Stimulated activated naive CD8-positive, alpha-beta T cell treated with anti-CD3 and anti-CD28 coated beads, Interleukin-15, Interleukin-2, amounts not matched to agents 100 ng/mL and 50 ng/mL, for 24 hours (primary cell): Measurements from ENCODE around the gene PNLIPRP3.

ENCODE experiments used
- H3K27ac Mint-ChIP-seq: one replicate; pipeline ENCODE4 v1.8.0; 2021; ENCODE audit warnings: mild to moderate bottlenecking, mixed read lengths
- H3K27me3 Mint-ChIP-seq: one replicate; pipeline ENCODE4 v1.8.0; 2021; ENCODE audit warnings: mixed read lengths
- H3K36me3 Mint-ChIP-seq: one replicate; pipeline ENCODE4 v1.8.0; 2021; ENCODE audit warnings: low read depth, mixed read lengths
- H3K4me1 Mint-ChIP-seq: one replicate; pipeline ENCODE4 v1.8.0; 2021; ENCODE audit warnings: low read depth, mixed read lengths
- H3K4me3 Mint-ChIP-seq: one replicate; pipeline ENCODE4 v1.8.0; 2021; ENCODE audit warnings: mild to moderate bottlenecking, mixed read lengths
- H3K9me3 Mint-ChIP-seq: one replicate; pipeline ENCODE4 v1.8.0; 2021; ENCODE audit warnings: mixed read lengths

Gene PNLIPRP3

GRCh38 chr10:116430288-116430687, 2.6 kb downstream of the PNLIPRP3 start:
- H3K4me1 Mint-ChIP-seq, result no peaks in the 10 kb centered on the region
- no peaks in the 10 kb centered on the region for H3K36me3 Mint-ChIP-seq
- peaks cover 4% of the 10 kb centered on the region for H3K27me3 Mint-ChIP-seq
- H3K4me3 Mint-ChIP-seq, result no peak overlapping the region
- H3K9me3 Mint-ChIP-seq, result no peaks in the 10 kb centered on the region
- H3K27ac Mint-ChIP-seq, result no peak overlapping the region

DNA sequence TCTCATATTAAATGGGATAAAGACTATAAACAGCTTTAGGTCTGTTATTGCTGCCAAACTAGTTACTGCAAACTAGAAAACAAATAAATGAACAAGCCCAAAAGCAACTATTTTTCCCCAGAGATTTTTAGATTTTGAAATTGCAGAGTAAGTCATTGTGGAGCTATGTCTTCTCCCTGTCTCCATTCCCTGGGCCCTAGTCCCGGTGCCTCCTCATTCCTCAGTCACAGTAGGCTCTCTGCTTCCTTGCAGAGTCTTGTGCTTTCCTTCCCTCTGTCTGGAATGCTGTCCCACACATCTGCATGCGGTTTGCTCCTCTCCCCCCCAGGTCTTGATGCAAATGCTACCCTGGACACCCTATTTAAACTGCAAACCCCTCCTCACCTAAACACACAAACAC, 4.0 kb downstream of the PNLIPRP3 start:
- no peaks in the 10 kb centered on the region for H3K36me3 Mint-ChIP-seq
- no peaks in the 10 kb centered on the region for H3K27me3 Mint-ChIP-seq
- no peaks in the 10 kb centered on the region for H3K9me3 Mint-ChIP-seq
- no peaks in the 10 kb centered on the region for H3K4me1 Mint-ChIP-seq
- H3K27ac Mint-ChIP-seq, result no peak overlapping the region
- H3K4me3 Mint-ChIP-seq, result no peak overlapping the region

DNA sequence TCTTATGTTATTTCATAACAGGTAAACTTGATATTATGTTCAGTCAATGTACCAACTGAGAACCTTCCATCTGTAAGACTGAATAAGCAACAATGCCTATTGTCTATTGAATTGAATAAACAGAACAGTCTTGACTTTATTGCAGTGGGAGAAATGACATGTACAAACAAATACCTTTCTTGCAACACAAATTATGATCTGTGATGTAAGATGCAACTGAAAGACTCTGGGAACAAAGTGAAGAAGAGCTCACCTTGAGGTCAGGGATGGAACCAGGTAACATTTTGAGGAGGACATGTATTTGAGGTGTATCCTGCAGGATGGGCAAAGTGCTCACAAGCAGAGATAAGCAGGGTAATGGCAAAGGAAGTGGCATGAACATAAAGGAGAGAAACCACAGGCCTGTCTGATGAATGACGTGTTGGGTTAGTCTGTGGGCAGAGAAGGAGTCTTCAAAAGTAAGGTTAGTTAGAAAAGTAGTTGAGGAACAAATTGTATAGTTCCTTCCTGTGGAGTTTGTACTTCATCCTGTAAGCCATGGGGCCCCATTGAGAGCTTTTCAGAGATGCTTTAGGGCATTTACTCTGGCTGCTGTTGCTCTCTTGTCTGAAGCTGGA, 9.5 kb downstream of the PNLIPRP3 start:
- no peaks in the 10 kb centered on the region for H3K9me3 Mint-ChIP-seq
- no peaks in the 10 kb centered on the region for H3K36me3 Mint-ChIP-seq
- H3K4me1 Mint-ChIP-seq, result peaks cover 6% of the 10 kb centered on the region
- H3K4me3 Mint-ChIP-seq, result no peak overlapping the region
- no peaks in the 10 kb centered on the region for H3K27me3 Mint-ChIP-seq
- no peak overlapping the region for H3K27ac Mint-ChIP-seq

- Mint-ChIP-seq H3K4me3 (no peak overlapping the region), H3K27ac (no peak overlapping the region), H3K36me3 (no peaks in the 10 kb centered on the region), H3K27me3 (no peaks in the 10 kb centered on the region), H3K9me3 (no peaks in the 10 kb centered on the region), H3K4me1 (peaks cover 6% of the 10 kb centered on the region)
Measured at GRCh38 chr10:116440330-116441030, 12.8 kb downstream of the PNLIPRP3 start.

DNA sequence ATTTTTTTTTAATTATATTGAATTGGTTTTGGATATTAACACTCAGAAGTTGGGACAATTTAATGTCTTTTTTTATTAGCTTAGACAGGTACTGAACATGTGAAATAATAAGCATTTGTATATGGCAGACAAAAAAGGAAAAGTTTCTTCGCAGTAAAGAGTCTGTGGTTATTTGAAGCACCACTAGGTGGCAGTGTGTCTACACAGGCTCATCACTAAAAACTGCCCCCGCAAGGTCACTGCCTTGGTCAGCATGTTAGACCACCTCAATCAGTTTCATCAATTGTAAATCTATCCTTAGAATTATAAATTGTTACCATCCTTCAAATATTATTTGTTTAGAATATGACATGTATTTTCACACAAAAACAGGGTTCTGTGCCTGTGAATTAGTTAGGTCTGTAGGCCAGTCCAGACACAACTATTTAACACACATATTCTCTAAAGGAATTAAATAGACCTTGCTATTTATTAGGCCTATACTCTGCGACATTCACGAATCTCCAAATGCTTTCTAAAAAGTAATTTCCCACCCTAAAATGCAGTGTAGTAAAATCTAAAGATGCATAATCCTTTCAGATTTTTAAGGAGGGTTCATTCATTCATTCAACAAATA, 17.0 kb downstream of the PNLIPRP3 start:
- Mint-ChIP-seq H3K27ac (no peak overlapping the region), H3K4me3 (no peak overlapping the region), H3K4me1 (no peaks in the 10 kb centered on the region), H3K27me3 (no peaks in the 10 kb centered on the region), H3K36me3 (no peaks in the 10 kb centered on the region), H3K9me3 (no peaks in the 10 kb centered on the region)

- H3K36me3 Mint-ChIP-seq, result no peaks in the 10 kb centered on the region
- no peak overlapping the region for H3K27ac Mint-ChIP-seq
- no peaks in the 10 kb centered on the region for H3K4me1 Mint-ChIP-seq
- H3K4me3 Mint-ChIP-seq, result no peak overlapping the region
- H3K27me3 Mint-ChIP-seq, result no peaks in the 10 kb centered on the region
- H3K9me3 Mint-ChIP-seq, result peaks cover 5% of the 10 kb centered on the region
Measured at GRCh38 chr10:116450861-116451260, 23.2 kb downstream of the PNLIPRP3 start.

GRCh38 chr10:116451711-116452337, 24.2 kb downstream of the PNLIPRP3 start:
- H3K27me3 Mint-ChIP-seq, result no peaks in the 10 kb centered on the region
- no peaks in the 10 kb centered on the region for H3K36me3 Mint-ChIP-seq
- H3K27ac Mint-ChIP-seq, result no peak overlapping the region
- H3K4me1 Mint-ChIP-seq, result no peaks in the 10 kb centered on the region
- H3K9me3 Mint-ChIP-seq, result peaks cover 5% of the 10 kb centered on the region
- H3K4me3 Mint-ChIP-seq, result no peak overlapping the region

DNA sequence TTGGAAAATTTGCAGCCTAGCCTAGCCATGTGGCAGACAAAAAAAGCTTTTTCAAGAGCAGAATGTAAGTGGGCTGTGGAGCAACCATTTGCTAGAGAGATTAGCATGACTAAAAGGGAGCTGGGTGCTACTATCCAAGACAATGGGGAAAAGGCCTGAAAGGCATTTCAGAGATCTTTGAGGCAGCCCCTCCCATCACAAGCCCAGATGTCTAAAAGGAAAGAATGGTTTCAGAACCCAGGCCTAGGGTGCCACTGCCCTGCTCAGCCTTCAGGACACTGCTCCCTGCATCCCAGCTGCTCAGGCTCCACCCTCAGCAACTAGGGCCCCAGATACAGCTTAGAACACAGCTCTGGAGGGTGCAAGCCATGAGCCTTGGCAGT, 24.7 kb downstream of the PNLIPRP3 start:
- Mint-ChIP-seq H3K9me3 (peaks cover 5% of the 10 kb centered on the region), H3K36me3 (no peaks in the 10 kb centered on the region)

GRCh38 chr10:116457488-116457887, 29.8 kb downstream of the PNLIPRP3 start:
- Mint-ChIP-seq H3K36me3 (no peaks in the 10 kb centered on the region), H3K4me1 (no peaks in the 10 kb centered on the region), H3K27ac (no peak overlapping the region), H3K4me3 (no peak overlapping the region), H3K9me3 (no peaks in the 10 kb centered on the region), H3K27me3 (peaks cover 8% of the 10 kb centered on the region)

More for the DNA sequence above, 24.7 kb downstream of the PNLIPRP3 start:
- H3K27ac Mint-ChIP-seq, result no peak overlapping the region
- H3K4me1 Mint-ChIP-seq, result no peaks in the 10 kb centered on the region
- no peak overlapping the region for H3K4me3 Mint-ChIP-seq
- H3K27me3 Mint-ChIP-seq, result no peaks in the 10 kb centered on the region

- H3K27ac Mint-ChIP-seq, result no peak overlapping the region
- no peak overlapping the region for H3K4me3 Mint-ChIP-seq
- H3K4me1 Mint-ChIP-seq, result no peaks in the 10 kb centered on the region
- peaks cover 8% of the 10 kb centered on the region for H3K27me3 Mint-ChIP-seq
- H3K9me3 Mint-ChIP-seq, result no peaks in the 10 kb centered on the region
- H3K36me3 Mint-ChIP-seq, result no peaks in the 10 kb centered on the region
Measured at GRCh38 chr10:116460219-116460618, 32.6 kb downstream of the PNLIPRP3 start.

GRCh38 chr10:116461680-116462079, 34.0 kb downstream of the PNLIPRP3 start:
- no peak overlapping the region for H3K4me3 Mint-ChIP-seq
- H3K9me3 Mint-ChIP-seq, result no peaks in the 10 kb centered on the region
- no peaks in the 10 kb centered on the region for H3K4me1 Mint-ChIP-seq
- H3K27ac Mint-ChIP-seq, result no peak overlapping the region
- H3K27me3 Mint-ChIP-seq, result peaks cover 8% of the 10 kb centered on the region
- no peaks in the 10 kb centered on the region for H3K36me3 Mint-ChIP-seq

DNA sequence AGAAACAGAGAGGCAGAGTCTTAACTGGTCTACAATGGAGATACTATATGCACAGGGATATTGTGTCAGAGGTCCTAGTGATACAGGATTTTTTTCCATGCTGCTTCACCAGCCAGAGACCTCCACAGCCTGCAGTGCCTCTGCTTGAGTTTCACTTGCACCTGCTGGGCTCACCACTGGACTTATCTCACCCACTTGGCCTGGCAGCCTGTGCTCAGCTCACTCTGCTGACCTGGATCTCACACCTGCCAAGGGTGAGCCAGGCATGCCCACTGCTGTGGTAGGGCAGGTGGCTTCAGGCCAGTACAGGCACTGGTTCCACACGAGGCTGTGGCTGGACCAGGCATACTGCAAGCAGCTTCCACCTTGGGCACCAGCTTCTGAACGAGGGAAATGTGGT, 36.6 kb downstream of the PNLIPRP3 start:
- no peak overlapping the region for H3K27ac Mint-ChIP-seq
- no peaks in the 10 kb centered on the region for H3K36me3 Mint-ChIP-seq
- no peaks in the 10 kb centered on the region for H3K4me1 Mint-ChIP-seq
- H3K4me3 Mint-ChIP-seq, result no peak overlapping the region
- no peaks in the 10 kb centered on the region for H3K27me3 Mint-ChIP-seq
- no peaks in the 10 kb centered on the region for H3K9me3 Mint-ChIP-seq

- Mint-ChIP-seq H3K4me3 (no peak overlapping the region), H3K27ac (no peak overlapping the region), H3K27me3 (no peaks in the 10 kb centered on the region), H3K36me3 (no peaks in the 10 kb centered on the region), H3K9me3 (no peaks in the 10 kb centered on the region), H3K4me1 (no peaks in the 10 kb centered on the region)
Measured at GRCh38 chr10:116465546-116465945, 37.9 kb downstream of the PNLIPRP3 start.

GRCh38 chr10:116466715-116467422, 39.2 kb downstream of the PNLIPRP3 start:
- Mint-ChIP-seq H3K36me3 (no peaks in the 10 kb centered on the region), H3K4me1 (no peaks in the 10 kb centered on the region), H3K27me3 (no peaks in the 10 kb centered on the region), H3K4me3 (no peak overlapping the region), H3K9me3 (no peaks in the 10 kb centered on the region), H3K27ac (no peak overlapping the region)

- Mint-ChIP-seq H3K4me3 (no peak overlapping the region), H3K27ac (no peak overlapping the region), H3K9me3 (no peaks in the 10 kb centered on the region), H3K27me3 (no peaks in the 10 kb centered on the region), H3K4me1 (no peaks in the 10 kb centered on the region), H3K36me3 (no peaks in the 10 kb centered on the region)
Measured at GRCh38 chr10:116469437-116469836, 41.8 kb downstream of the PNLIPRP3 start.
